ENCODE measurements around the gene CDKN1B.

Gene CDKN1B

DNA sequence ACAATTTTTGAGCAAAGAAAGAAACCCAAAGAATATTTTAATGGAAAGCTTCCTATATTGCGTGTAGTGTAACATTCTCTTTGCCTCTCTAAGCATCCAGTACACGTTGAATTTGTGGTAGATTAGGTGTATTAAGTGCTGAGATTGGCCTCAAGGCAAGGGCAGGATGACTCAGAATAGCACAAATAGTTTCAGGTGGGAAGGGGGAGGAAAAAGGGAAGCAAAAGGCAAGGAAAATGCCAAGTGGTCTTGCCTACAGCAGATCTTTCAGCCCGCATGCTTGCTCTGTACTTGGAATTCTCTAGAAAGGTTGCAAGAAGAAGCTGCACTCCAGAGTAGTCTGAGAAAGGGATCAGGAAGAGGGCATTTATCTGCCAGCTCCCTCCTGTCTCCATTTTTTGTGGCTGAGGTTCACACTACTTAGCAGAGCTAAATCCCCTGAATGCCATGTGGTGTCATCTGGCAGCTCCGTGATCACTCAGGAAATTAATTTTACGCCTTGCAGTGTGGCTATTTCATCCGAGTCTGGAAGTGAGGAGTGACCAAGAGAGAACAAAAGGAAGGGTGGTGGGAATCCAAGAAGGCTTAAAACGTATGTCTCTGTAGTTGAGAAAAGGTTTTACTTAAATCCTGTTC, 28.5 kb downstream of the CDKN1B start:
- H3K27me3 Mint-ChIP-seq: no peaks in the 10 kb centered on the region
- DNase-seq (no peak), ATAC-seq (no peak)
- no peaks in the 10 kb centered on the region for H3K9me3 Mint-ChIP-seq
- H3K4me3 Mint-ChIP-seq: no peak overlapping the region
- H3K27ac Mint-ChIP-seq: no peak overlapping the region
- no peaks in the 10 kb centered on the region for H3K4me1 Mint-ChIP-seq
- no peaks in the 10 kb centered on the region for H3K36me3 Mint-ChIP-seq (ENCODE audit: low read depth)

DNA sequence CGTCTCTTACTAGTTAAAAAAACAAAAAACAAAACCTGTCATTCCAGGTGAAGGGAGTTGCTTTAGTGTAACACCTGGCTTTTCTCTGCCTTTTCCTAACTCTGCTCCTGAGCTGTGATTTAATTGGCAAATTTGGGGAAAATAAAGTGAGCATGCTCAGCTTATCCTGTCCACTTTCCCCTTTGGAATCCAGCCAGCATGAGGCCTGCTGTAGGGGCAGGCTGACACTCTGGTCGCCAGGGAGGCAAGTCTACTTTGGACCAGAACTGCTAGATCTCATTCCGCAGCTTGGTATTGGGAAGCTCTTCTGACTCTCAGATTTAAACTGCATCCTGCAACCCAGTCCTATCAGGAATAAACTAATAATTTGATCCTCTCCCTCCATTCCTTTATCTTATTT, 30.1 kb downstream of the CDKN1B start:
- Mint-ChIP-seq H3K27me3 (no peaks in the 10 kb centered on the region), H3K9me3 (no peaks in the 10 kb centered on the region), H3K27ac (no peak overlapping the region), H3K4me3 (no peak overlapping the region), H3K36me3 (ENCODE audit: low read depth) (peaks cover 2% of the 10 kb centered on the region), H3K4me1 (no peaks in the 10 kb centered on the region)
- no peak for ATAC-seq
- no peak for DNase-seq

- Mint-ChIP-seq H3K4me1 (no peaks in the 10 kb centered on the region), H3K9me3 (no peaks in the 10 kb centered on the region), H3K27ac (no peak overlapping the region), H3K36me3 (ENCODE audit: low read depth) (peaks cover 2% of the 10 kb centered on the region), H3K4me3 (no peak overlapping the region), H3K27me3 (no peaks in the 10 kb centered on the region)
- DNase-seq (no peak), ATAC-seq (no peak)
Observed at GRCh38 chr12:12748044-12748443, 30.9 kb downstream of the CDKN1B start.

DNA sequence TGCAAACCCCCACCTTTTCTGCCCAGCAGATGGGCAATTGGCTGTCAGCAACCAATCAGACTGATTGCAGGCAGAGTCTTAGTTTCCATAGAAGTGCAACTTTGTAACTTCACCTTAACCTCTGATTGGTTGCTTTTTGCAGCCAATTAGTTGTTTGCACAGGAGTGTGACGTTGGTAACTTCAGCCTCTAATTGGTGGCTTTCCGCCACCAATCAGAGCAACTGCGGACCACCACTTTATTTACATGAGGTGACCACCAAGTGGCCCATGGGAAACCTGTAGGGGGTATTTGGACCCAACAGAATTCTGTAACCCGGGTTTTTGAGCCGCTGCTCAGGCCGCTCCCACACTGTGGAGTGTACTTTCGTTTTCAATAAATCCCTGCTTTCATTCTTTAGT, 32.3 kb downstream of the CDKN1B start:
- H3K4me3 Mint-ChIP-seq: no peak overlapping the region
- ATAC-seq (no peak), DNase-seq (no peak)
- no peak overlapping the region for H3K27ac Mint-ChIP-seq
- H3K27me3 Mint-ChIP-seq: no peaks in the 10 kb centered on the region
- no peaks in the 10 kb centered on the region for H3K4me1 Mint-ChIP-seq
- H3K9me3 Mint-ChIP-seq: no peaks in the 10 kb centered on the region
- peaks cover 2% of the 10 kb centered on the region for H3K36me3 Mint-ChIP-seq (ENCODE audit: low read depth)

- no peaks in the 10 kb centered on the region for H3K27me3 Mint-ChIP-seq
- peaks cover 2% of the 10 kb centered on the region for H3K36me3 Mint-ChIP-seq (ENCODE audit: low read depth)
- H3K4me1 Mint-ChIP-seq: no peaks in the 10 kb centered on the region
- no peak overlapping the region for H3K27ac Mint-ChIP-seq
- no peaks in the 10 kb centered on the region for H3K9me3 Mint-ChIP-seq
- no peak for DNase-seq
- ATAC-seq: no peak
- H3K4me3 Mint-ChIP-seq: no peak overlapping the region
Observed at GRCh38 chr12:12755923-12756322, 38.8 kb downstream of the CDKN1B start.

DNA sequence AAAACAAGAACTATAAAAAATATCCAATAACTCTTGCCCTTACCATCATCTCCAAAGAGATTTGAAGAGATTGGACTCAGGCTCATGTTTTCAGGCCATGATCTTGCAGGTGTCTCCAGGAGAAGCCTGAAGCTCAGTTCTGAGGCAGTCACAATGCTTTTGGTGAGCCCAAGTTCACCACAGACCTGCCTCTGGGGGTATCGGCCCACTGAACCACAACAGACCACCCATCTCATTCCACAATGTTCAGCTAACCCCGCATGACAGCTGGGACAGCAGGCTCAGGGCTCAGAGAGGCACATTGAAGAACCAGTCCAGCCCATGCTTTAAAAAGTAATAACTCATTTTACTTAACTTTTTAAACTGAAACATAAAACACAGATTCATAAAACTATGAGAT, 40.0 kb downstream of the CDKN1B start:
- Mint-ChIP-seq H3K4me1 (no peaks in the 10 kb centered on the region), H3K36me3 (ENCODE audit: low read depth) (no peaks in the 10 kb centered on the region), H3K27me3 (no peaks in the 10 kb centered on the region), H3K9me3 (no peaks in the 10 kb centered on the region), H3K4me3 (no peak overlapping the region), H3K27ac (no peak overlapping the region)
- ATAC-seq (no peak), DNase-seq (no peak)

DNA sequence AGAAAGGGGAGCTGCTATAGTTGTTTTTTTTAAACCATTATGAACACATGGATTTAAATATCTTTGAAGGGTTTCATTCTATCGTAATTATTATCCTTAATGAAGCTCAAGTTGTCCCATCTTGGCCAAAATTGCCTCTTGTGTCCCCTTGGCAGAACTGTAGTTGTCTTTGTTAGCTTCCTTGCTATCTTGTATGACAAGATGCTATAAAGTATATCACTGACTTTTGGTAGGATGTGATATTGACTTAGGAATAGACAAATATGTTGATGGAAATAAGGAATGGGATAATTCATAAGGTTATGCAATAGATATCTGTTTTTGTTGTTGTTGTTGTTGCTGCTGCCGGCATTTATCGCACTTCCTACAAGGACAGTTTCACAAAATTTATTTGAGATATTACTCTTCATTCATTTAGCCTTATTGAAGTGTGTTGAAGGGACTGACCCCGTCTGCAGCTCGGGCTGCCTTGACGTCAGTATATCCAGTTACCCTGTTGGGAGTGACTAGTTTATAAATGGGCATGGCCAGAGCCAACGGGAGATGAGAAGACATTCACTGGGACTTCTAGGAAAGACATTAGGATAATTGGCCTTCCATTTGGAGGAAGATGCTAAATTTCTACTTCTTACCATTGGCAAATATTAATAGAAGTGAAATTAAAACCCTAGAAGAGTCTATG, 42.2 kb downstream of the CDKN1B start:
- no peaks in the 10 kb centered on the region for H3K36me3 Mint-ChIP-seq (ENCODE audit: low read depth)
- DNase-seq (no peak), ATAC-seq (no peak)
- H3K4me1 Mint-ChIP-seq: no peaks in the 10 kb centered on the region
- no peak overlapping the region for H3K27ac Mint-ChIP-seq
- no peaks in the 10 kb centered on the region for H3K9me3 Mint-ChIP-seq
- H3K27me3 Mint-ChIP-seq: no peaks in the 10 kb centered on the region
- no peak overlapping the region for H3K4me3 Mint-ChIP-seq

- peaks cover 2% of the 10 kb centered on the region for H3K9me3 Mint-ChIP-seq
- DNase-seq (no peak), ATAC-seq (no peak)
- H3K4me1 Mint-ChIP-seq: no peaks in the 10 kb centered on the region
- no peaks in the 10 kb centered on the region for H3K27me3 Mint-ChIP-seq
- no peak overlapping the region for H3K4me3 Mint-ChIP-seq
- no peaks in the 10 kb centered on the region for H3K36me3 Mint-ChIP-seq (ENCODE audit: low read depth)
- H3K27ac Mint-ChIP-seq: no peak overlapping the region
Observed at GRCh38 chr12:12764824-12765223, 47.7 kb downstream of the CDKN1B start.

GRCh38 chr12:12770262-12770661, 53.1 kb downstream of the CDKN1B start:
- ATAC-seq (no peak), DNase-seq (no peak)
- Mint-ChIP-seq H3K4me3 (no peak overlapping the region), H3K4me1 (no peaks in the 10 kb centered on the region), H3K9me3 (peaks cover 14% of the 10 kb centered on the region), H3K27ac (no peak overlapping the region), H3K36me3 (ENCODE audit: low read depth) (no peaks in the 10 kb centered on the region), H3K27me3 (no peaks in the 10 kb centered on the region)

Data from activated naive CD8-positive, alpha-beta T cell treated with anti-CD3 and anti-CD28 coated beads, Interleukin-2, amount 50 U/mL, for 24 hours (primary cell).